Stimulated activated CD4-positive, alpha-beta T cell treated with anti-CD3 and anti-CD28 coated beads, Interleukin-12 subunit alpha, Interleukin-12 subunit beta, amount 100 ng/mL, for 4 hours (primary cell): ENCODE data around the gene KIR3DL3.
"Not testable (repeated sequence)": the region's sequence is repeated elsewhere in the genome, so short reads cannot be mapped to it uniquely, and the experiment has no call there.

ENCODE experiments used
- DNase-seq: peaks from one replicate; pipeline ENCODE4 v3.0.0-alpha.2; 2020

KIR3DL3 gene

DNA sequence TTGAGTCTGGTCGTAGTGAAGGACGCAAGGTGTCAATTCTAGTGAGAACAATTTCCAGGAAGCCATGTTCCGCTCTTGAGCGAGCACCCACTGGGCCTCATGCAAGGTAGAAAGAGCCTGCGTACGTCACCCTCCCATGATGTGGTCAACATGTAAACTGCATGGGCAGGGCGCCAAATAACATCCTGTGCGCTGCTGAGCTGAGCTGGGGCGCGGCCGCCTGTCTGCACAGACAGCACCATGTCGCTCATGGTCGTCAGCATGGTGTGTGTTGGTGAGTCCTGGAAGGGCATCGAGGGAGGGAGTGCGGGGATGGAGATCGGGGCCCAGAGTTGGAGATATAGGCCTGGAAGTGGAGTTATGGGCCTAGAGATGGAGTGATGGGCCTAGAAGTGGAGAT lies 14.1 kb downstream of the KIR3DL3 start, which contains the start of gene KIR2DL3:
TSS of gene KIR2DL3 (plus strand) at position 208 of the 400 bp plus-strand sequence. CDS start at position 241, 33 bp downstream.
- DNase-seq = not testable (repeated sequence)

DNA sequence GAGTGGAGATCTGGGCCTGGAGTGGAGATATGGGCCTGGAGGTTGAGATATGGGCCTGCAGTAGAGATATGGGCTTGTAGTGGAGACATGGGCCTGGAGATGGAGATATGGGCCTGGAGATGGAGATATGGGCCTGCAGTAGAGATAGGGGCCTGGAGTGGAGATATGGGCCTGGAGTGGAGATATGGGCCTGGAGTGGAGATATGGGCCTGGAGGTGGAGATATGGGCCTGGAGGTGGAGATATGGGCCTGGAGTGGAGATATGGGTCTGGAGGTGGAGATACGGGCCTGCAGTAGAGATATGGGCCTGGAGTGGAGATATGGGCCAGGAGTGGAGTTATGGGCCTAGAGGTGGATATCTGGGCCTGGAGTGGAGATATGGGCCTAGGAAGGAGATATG lies 14.5 kb downstream of the KIR3DL3 start:
- no peak for DNase-seq

DNA sequence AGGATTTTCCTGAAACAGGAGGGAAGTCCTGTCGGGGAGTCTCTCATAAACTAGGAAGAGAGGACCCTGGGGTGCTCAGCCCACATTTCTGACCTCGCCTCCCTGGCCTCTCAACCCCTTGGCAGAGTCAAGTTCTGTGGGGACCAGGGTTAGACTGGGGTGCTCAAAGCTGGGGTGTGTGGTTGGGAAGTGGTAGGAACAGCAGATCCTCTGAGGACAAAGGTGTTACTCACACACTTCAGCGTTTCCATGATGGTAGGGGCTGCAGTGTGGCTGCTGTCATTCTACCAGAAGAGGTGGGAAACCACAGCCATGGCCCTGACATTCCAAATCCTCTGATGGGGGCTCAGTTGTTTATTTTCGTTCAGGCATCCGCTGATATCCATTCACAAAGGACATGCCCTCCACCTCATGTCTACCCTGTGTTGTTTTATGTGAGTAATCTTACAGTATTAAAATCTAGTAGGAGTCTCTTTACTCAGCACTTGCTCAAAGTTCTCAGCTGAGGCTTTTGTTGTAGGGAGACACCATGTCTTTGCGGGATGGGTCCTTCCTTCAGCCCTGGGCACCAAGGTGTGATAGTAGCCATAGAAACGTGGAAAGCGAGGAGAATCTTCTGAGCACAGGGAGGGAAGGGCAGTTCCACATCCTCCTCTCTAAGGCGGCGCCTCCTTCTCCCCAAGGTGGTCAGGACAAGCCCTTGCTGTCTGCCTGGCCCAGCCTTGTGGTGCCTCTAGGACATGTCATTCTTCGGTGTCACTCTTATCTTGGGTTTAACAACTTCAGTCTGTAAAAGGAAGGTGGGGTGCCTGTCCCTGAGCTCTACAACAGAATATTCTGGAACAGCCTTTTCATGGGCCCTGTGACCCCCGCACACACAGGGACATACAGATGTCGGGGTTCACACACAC lies 15.6 kb downstream of the KIR3DL3 start:
- no peak for DNase-seq

DNA sequence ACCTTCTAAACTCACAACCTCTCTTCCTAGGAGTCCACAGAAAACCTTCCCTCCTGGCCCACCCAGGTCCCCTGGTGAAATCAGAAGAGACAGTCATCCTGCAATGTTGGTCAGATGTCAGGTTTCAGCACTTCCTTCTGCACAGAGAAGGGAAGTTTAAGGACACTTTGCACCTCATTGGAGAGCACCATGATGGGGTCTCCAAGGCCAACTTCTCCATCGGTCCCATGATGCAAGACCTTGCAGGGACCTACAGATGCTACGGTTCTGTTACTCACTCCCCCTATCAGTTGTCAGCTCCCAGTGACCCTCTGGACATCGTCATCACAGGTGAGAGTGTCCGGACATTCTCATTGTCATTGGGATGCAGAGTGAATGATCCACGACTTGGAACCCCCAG lies 17.7 kb downstream of the KIR3DL3 start:
- not testable (repeated sequence) for DNase-seq

DNA sequence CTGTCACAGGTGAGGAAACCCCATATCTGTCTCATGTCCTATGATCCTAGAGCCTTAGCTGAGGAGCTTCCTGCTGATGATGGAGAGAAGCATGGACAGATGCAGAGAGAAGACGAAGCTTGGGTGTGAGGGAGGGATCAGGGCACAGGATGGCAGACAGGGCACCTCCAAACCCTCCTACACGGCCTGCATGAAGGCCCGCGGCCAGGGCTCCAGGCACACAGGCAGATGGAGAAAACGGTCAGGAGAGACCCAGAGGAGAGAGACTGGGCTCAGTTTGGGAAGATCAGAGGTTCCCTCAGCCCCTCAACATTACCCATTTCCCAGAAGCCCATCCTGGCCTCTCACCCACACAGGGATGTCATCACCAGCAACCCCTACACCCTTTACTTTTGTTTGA lies 19.8 kb downstream of the KIR3DL3 start:
- DNase-seq = not testable (repeated sequence)

DNA sequence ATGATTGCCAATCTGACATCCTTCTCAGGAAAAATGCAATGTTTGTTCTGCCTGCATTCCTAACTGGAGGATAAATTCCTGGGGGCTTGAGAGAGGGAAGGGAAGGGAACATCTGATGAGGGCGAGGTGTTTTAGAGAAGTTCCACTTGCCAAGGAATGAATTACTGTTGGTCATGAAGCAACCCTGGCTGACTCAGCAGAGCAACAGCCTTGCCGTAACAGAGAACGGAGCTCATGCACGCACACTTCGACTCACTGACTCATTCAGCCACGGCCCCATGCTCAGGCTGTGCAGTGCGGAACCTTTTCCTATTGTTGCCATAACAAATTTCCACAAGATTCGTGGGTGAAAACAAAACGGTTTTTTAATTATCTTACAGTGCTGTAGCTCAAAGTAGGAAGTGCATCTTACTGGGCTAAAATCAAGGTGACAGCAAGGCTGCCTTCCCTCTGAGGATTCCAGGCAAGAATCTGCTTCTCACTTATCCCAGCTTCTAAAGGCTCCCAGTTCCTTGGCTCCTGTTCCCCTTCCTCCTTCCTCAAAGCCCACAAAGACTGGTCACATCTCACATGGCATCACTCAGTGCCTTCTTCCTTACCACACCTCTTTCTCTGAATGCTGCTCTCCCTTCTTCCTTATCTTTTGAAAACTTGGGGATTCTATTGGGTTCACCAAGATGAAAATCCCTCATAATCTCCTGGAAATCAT lies 23.5 kb downstream of the KIR3DL3 start:
- DNase-seq = not testable (repeated sequence)

DNA sequence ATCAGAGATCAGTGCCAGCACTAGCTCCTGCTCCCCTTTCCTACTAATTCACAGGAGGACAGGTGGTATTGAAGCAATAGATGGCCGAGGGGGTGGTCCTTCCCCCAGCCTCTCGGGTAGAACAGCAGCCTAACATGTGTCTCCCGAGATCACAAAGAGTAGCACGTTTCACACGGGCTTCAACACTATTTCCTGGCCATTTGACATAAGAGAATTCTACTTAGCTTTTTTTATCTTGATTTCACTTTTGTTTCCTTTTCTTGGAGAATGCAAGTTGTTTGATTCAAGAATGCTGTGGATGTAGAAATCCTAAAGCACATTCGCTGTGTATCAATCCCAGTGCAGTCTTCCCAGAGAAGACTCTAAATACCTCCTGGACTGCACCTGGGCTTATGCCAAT lies 26.0 kb downstream of the KIR3DL3 start:
- DNase-seq = not testable (repeated sequence)

DNA sequence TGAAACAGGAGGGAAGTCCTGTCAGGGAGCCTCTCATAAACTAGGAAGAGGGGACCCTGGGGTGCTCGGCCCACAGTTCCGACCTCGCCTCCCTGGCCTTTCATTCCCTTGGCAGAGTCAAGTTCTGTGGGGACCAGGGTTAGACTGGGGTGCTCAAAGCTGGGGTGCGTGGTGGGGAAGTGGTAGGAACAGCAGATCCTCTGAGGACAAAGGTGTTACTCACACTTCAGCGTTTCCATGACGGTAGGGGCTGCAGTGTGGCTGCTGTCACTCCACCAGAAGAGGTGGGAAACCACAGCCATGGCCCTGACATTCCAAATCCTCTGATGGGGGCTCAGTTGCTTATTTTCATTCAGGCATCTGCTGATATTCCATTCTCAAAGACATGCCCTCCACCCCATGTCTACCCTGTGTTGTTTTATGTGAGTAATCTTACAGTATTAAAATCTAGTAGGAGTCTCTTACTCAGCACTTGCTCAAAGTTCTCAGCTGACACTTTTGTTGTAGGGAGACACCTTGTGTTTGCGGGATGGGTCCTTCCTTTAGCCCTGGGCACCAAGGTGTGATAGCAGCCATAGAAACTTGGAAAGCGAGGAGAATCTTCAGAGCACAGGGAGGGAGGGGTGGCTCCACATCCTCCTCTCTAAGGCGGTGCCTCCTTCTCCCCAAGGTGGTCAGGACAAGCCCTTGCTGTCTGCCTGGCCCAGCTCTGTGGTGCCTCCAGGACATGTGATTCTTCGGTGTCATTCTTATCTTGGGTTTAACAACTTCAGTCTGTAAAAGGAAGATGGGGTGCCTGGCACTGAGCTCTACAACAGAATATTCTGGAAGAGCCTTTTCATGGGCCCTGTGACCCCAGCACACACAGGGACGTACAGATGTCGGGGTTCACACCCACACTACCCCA lies 32.2 kb downstream of the KIR3DL3 start:
- DNase-seq = not testable (repeated sequence)

DNA sequence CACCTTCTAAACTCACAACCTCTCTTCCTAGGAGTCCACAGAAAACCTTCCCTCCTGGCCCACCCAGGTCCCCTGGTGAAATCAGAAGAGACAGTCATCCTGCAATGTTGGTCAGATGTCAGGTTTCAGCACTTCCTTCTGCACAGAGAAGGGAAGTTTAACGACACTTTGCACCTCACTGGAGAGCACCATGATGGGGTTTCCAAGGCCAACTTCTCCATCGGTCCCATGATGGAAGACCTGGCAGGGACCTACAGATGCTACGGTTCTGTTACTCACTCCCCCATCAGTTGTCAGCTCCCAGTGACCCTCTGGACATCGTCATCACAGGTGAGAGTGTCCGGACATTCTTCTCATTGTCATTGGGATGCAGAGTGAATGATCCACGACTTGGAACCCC lies 34.3 kb downstream of the KIR3DL3 start:
- DNase-seq = not testable (repeated sequence)

DNA sequence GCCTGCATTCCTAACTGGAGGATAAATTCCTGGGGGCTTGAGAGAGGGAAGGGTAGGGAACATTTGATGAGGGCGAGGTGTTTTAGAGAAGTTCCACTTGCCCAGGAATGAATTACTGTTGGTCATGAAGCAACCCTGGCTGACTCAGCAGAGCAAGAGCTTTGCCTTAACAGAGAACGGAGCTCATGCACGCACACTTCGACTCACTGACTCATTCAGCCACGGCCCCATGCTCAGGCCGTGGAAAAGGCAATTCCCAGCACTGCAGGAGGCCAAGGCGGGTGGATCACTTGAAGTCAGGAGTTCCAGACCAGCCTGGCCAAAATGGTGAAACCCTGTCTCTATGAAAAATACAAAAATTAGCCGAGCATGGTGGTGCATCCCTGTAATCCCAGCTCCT lies 40.0 kb downstream of the KIR3DL3 start:
- not testable (repeated sequence) for DNase-seq

DNA sequence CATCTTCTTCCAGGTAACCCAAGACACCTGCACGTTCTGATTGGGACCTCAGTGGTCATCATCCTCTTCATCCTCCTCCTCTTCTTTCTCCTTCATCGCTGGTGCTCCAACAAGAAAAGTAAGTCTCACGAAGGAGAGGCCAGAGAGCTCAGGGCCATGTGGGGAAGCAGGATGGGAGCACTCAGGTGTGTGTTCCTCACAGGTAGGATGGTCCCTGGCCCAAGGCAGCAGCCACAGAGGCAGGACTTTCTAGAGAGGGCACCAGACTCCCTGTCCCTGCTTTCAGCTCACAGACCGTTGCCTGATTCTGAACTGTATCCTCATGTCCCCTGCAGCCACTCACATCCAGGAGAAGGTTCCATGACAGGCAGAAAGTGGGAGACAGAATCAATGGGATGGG lies 42.2 kb downstream of the KIR3DL3 start:
- DNase-seq = not testable (repeated sequence)

DNA sequence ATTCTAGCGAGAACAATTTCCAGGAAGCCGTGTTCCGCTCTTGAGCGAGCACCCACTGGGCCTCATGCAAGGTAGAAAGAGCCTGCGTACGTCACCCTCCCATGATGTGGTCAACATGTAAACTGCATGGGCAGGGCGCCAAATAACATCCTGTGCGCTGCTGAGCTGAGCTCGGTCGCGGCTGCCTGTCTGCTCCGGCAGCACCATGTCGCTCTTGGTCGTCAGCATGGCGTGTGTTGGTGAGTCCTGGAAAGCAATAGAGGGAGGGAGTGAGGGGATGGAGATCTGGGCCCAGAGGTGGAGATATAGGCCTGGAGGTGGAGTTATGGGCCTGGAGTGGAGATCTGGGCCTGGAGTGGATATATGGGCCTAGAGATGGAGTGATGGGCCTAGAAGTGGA lies 45.4 kb downstream of the KIR3DL3 start, which contains the start of gene KIR2DL1:
TSS of gene KIR2DL1 (plus strand) at position 148 of the 400 bp plus-strand sequence. CDS start at position 206, 58 bp downstream.
- not testable (repeated sequence) for DNase-seq

DNA sequence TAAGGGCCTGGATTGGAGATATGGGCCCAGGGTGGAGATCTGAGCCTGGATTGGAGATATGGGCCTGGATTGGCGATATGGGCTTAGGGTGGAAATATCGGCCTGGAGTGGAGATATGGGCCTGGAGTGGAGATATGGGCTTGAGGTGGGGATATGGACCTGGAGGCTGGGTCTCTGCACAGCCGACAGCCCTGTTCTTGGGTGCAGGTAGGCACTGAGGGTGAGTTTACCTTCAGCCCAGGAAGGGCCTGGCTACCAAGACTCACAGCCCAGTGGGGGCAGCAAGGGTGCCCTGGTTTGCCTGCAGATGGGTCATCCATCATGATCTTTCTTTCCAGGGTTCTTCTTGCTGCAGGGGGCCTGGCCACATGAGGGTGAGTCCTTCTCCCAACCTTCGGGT lies 46.3 kb downstream of the KIR3DL3 start:
- not testable (repeated sequence) for DNase-seq

DNA sequence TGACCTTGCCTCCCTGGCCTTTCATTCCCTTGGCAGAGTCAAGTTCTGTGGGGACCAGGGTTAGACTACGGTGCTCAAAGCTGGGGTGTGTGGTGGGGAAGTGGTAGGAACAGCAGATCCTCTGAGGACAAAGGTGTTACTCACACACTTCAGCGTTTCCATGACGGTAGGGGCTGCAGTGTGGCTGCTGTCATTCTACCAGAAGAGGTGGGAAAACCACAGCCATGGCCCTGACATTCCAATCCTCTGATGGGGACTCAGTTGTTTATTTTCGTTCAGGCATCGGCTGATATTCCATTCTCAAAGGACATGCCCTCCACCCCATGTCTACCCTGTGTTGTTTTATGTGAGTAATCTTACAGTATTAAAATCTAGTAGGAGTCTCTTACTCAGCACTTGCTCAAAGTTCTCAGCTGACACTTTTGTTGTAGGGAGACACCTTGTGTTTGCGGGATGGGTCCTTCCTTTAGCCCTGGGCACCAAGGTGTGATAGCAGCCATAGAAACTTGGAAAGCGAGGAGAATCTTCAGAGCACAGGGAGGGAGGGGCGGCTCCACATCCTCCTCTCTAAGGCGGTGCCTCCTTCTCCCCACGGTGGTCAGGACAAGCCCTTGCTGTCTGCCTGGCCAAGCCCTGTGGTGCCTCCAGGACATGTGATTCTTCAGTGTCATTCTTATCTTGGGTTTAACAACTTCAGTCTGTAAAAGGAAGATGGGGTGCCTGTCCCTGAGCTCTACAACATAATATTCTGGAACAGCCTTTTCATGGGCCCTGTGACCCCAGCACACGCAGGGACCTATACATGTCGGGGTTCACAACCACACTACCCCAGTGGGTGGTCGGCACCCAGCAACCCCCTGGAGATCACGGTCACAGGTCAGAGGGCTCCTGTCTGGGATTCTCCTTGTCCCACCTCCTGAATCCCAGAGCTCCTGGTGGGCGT lies 47.0 kb downstream of the KIR3DL3 start:
- DNase-seq = not testable (repeated sequence)

DNA sequence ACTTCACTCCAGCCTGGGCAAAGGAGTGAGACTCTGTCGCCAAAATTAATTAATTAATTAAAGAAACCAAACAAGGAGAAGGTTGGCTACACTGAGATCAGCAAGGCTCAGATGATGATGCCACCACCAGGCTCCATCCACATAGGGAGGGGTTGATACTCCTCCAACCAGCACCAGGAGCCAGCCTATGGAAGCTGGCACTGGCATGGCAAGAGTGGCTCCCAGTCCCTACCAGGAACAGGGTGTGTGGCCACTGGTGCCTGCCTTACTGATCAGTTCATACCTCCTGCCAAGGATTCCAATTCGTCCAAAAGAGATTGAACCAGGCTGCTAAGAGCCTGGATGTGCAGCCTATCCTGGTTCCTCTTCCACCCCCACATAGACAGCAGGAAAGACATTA lies 48.4 kb downstream of the KIR3DL3 start:
- DNase-seq = not testable (repeated sequence)

DNA sequence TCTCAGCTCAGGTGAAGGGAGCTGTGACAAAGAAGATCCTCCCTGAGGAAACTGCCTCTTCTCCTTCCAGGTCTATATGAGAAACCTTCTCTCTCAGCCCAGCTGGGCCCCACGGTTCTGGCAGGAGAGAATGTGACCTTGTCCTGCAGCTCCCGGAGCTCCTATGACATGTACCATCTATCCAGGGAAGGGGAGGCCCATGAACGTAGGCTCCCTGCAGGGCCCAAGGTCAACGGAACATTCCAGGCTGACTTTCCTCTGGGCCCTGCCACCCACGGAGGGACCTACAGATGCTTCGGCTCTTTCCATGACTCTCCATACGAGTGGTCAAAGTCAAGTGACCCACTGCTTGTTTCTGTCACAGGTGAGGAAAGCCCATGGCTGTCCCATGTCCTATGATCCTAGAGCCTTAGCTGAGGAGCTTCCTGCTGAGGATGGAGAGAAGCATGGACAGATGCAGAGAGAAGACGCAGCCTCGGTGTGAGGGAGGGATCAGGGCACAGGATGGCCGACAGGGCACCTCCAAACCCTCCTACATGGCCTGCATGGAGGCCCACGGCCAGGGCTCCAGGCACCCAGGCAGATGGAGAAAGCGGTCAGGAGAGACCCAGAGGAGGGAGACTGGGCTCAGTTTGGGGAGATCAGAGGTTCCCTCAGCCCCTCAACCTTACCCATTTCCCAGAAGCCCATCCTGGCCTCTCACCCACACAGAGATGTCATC lies 51.0 kb downstream of the KIR3DL3 start:
- not testable (repeated sequence) for DNase-seq

DNA sequence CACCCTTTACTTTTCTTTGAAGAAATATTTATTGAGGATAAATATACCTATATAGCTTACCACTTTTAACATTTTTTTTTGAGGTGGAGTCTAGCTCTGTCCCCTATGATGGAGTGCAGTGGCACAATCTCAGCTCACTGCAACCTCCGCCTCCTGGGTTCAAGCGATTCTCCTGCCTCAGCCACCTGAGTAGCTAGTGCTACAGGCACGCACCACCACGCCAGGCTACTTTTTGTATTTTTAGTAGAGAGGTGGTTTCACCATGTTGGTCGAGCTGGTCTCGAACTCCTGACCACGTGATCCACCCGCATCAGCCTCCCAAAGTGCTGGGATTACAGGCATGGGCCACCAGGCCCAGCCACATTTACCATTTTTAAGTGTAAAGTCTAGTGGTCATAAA lies 51.6 kb downstream of the KIR3DL3 start:
- DNase-seq = not testable (repeated sequence)

DNA sequence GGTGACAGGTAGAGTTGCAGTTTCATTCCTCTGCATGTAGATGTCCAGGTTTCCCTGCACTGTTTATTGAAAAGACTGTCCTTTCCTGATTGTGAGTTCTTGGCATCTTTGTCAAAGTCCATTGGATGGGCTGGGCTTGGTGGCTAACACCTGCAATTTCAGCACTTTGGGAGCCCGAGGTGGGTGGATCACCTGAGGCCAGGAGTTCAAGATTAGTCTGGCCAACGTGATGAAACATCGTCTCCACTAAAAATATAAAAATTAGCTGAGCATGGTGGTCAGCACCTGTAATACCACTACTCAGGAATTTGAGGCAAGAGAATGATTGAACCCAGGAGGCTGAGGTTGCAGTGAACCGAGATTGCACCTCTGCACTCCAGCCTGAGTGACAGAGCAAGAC lies 53.6 kb downstream of the KIR3DL3 start:
- not testable (repeated sequence) for DNase-seq

DNA sequence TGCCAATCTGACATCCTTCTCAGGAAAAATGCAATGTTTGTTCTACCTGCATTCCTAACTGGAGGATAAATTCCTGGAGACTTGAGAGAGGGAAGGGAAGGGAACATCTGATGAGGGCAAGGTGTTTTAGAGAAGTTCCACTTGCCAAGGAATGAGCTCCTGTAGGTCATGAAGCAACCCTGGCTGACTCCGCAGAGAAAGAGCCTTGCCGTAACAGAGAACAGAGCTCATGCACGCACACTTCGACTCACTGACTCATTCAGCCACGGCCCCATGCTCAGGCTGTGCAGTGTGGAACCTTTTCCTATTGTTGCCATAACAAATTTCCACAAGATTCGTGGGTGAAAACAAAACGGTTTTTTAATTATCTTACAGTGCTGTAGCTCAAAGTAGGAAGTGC lies 54.7 kb downstream of the KIR3DL3 start:
- DNase-seq = not testable (repeated sequence)

DNA sequence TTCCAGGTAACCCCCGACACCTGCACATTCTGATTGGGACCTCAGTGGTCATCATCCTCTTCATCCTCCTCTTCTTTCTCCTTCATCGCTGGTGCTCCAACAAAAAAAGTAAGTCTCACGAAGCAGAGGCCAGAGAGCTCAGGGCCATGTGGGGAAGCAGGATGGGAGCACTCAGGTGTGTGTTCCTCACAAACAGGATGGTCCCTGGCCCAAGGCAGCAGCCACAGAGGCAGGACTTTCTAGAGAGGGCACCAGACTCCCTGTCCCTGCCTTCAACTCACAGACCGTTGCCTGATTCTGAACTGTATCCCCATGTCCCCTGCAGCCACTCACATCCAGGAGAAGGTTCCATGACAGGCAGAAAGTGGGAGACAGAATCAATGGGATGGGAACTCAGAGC lies 58.7 kb downstream of the KIR3DL3 start:
- DNase-seq = not testable (repeated sequence)
